K562 (cell line): ENCODE measurements around the gene ANKRD65. TPM values are rescaled to one million over a fixed set of nuclear protein-coding genes. Genes with fewer than 3 reads are reported as not detected.

Source experiments
- ATF3 ChIP-seq, 2 experiments: fragments of 450-650 bp in 1 of 2; sonication (generic) in 1 of 2; formaldehyde crosslinking in 1 of 2; IDR thresholded peaks in 1 of 2; conservative IDR thresholded peaks in 1 of 2; 2 replicates each; pipeline versions ENCODE4 v1.6.1 to v1.8.1; 2016 to 2023; ENCODE audit warnings: mild to moderate bottlenecking in 2 of 2, moderate library complexity in 2 of 2, inconsistent platforms in 1 of 2, missing genetic modification reagents in 1 of 2
- BRF1 ChIP-seq: IDR thresholded peaks from 3 replicates; pipeline ENCODE4 v1.6.1; 2011; ENCODE audit warnings: borderline replicate concordance, mild to moderate bottlenecking; ENCODE audit not compliant: insufficient read length; ENCODE audit errors: extremely low read depth
- CHD1 ChIP-seq: fragments of 200-600 bp; sonication (generic); IDR thresholded peaks from one replicate; pipeline ENCODE4 v1.6.1; 2012; ENCODE audit warnings: mild to moderate bottlenecking, moderate library complexity, low read length, inconsistent platforms
- HDAC3 ChIP-seq: fragments of 450-650 bp; IDR thresholded peaks from 2 replicates; pipeline ENCODE4 v1.6.1; 2018; ENCODE audit warnings: borderline replicate concordance, mild to moderate bottlenecking, moderate library complexity; ENCODE audit not compliant: partially characterized antibody
- HNRNPK ChIP-seq: fragments of 200-400 bp; formaldehyde crosslinking; IDR thresholded peaks from one replicate; pipeline ENCODE4 v1.6.1; 2018; ENCODE audit warnings: mild to moderate bottlenecking, low read depth, low read length; ENCODE audit not compliant: poor library complexity, severe bottlenecking
- HNRNPL ChIP-seq: fragments of 200-400 bp; formaldehyde crosslinking; IDR thresholded peaks from 2 replicates; pipeline ENCODE4 v1.6.1; 2017; ENCODE audit warnings: low read depth, mild to moderate bottlenecking, low read length
- IRF9 ChIP-seq: fragments of 450-650 bp; IDR thresholded peaks from 2 replicates; pipeline ENCODE4 v1.6.1; 2016; ENCODE audit warnings: missing biosample characterization, missing genetic modification characterization
- KLF6 ChIP-seq: fragments of 250-450 bp; sonication (Bioruptor Pico); IDR thresholded peaks from 2 replicates; pipeline ENCODE4 v1.4.0; 2020; ENCODE audit warnings: mild to moderate bottlenecking, moderate library complexity, borderline replicate concordance
- LARP7 ChIP-seq: fragments of 450-650 bp; IDR thresholded peaks from 2 replicates; pipeline ENCODE4 v1.6.1; 2016
- NFIX ChIP-seq: fragments of 250-450 bp; sonication (Bioruptor Pico); IDR thresholded peaks from 2 replicates; pipeline ENCODE4 v1.4.0; 2020; ENCODE audit warnings: low read depth, mild to moderate bottlenecking, moderate library complexity
- PHB2 ChIP-seq: fragments of 450-650 bp; IDR thresholded peaks from 2 replicates; pipeline ENCODE4 v1.6.1; 2017; ENCODE audit warnings: low read depth
- PRDM10 ChIP-seq: fragments of 450-650 bp; IDR thresholded peaks from 2 replicates; pipeline ENCODE4 v1.6.1; 2018; ENCODE audit not compliant: partially characterized antibody
- RBM17 ChIP-seq: fragments of 200-400 bp; formaldehyde crosslinking; IDR thresholded peaks from 2 replicates; pipeline ENCODE4 v1.6.1; 2017; ENCODE audit warnings: low read depth, mild to moderate bottlenecking, low read length, borderline replicate concordance
- RBM39 ChIP-seq: fragments of 200-400 bp; formaldehyde crosslinking; optimal IDR thresholded peaks from 2 replicates; pipeline ENCODE3; 2018; ENCODE audit warnings: low read depth, low read length
- RCOR1 ChIP-seq, 2 experiments: IDR thresholded peaks; 2 replicates each; pipeline ENCODE4 v1.6.1; 2012; ENCODE audit warnings: low read depth in 2 of 2, low read length in 2 of 2, borderline replicate concordance in 1 of 2, improper control_type of control experiment in 1 of 2
- RUNX1 ChIP-seq: sonication (generic); IDR thresholded peaks from 2 replicates; pipeline ENCODE4 v1.6.1; 2016; ENCODE audit warnings: antibody characterized with exemption, low read depth
- SIN3B ChIP-seq: fragments of 450-650 bp; IDR thresholded peaks from 2 replicates; pipeline ENCODE4 v1.6.1; 2017; ENCODE audit warnings: low read depth, mild to moderate bottlenecking, moderate library complexity
- SIRT6 ChIP-seq: IDR thresholded peaks from one replicate; pipeline ENCODE4 v1.6.1; 2012; ENCODE audit warnings: low read depth, mild to moderate bottlenecking, control low read depth, inconsistent platforms, low read length, moderate library complexity
- SUPT5H ChIP-seq: fragments of 450-650 bp; IDR thresholded peaks from 2 replicates; pipeline ENCODE4 v1.6.1; 2016
- TAF1 ChIP-seq: IDR thresholded peaks from 2 replicates; pipeline ENCODE4 v1.6.1; 2011; ENCODE audit warnings: mild to moderate bottlenecking, low read length, moderate library complexity; ENCODE audit not compliant: insufficient read depth, control insufficient read depth, severe bottlenecking; ENCODE audit errors: extremely low read depth
- TCF15 ChIP-seq: fragments of 250-450 bp; sonication (Bioruptor Pico); IDR thresholded peaks from 2 replicates; pipeline ENCODE4 v1.8.0; 2022; ENCODE audit warnings: moderate library complexity, mild to moderate bottlenecking, inconsistent platforms
- XRCC5 ChIP-seq: fragments of 200-400 bp; formaldehyde crosslinking; IDR thresholded peaks from 2 replicates; pipeline ENCODE4 v1.6.1; 2017; ENCODE audit warnings: low read depth, mild to moderate bottlenecking, low read length
- polyA plus RNA-seq, 8 experiments: library from polyadenylated mRNA; depleted of rRNA in 4 of 8; stranded (reverse) in 5 of 8; unstranded in 3 of 8; fragments of >200 nt; fragmentation: Nextera tagmentation in 2 of 8; fragmentation: Illumina TruSeq in 1 of 8; extraction: Ambion mirVana in 2 of 8; extraction: Trizol in 1 of 8; gene quantifications; 2 replicates each; pipeline versions ENCODE4 v1.2.1 to v1.2.3, GENCODE V29; 2011 to 2014; ENCODE audit warnings: inconsistent platforms in 1 of 8, missing spikeins in 1 of 8
- total RNA-seq, 7 experiments: library from RNA; depleted of rRNA in 6 of 7; stranded (reverse); fragments of >200 nt in 6 of 7; fragmentation: Illumina TruSeq in 2 of 7; extraction: Trizol in 2 of 7; gene quantifications; 2 replicates each; pipeline versions ENCODE4 v1.2.1 to v1.2.3, GENCODE V29; 2011 to 2021; ENCODE audit warnings: low replicate concordance in 1 of 7

ANKRD65 gene
- total and polyA plus RNA-seq, 9 of the 15 experiments (the other 6 are each of a cell fraction or from before 2014, with no cell fraction given), result not detected

GRCh38 chr1:1432951-1433803 is 12.1 kb upstream of the ANKRD65 start (continued):
- TF ChIP-seq BRF1, result no peak
- no peak for TF ChIP-seq SIN3B
- no peak for TF ChIP-seq PRDM10
- TF ChIP-seq RUNX1, result no peak
- no peak for TF ChIP-seq XRCC5
- TF ChIP-seq LARP7, result no peak
- no peak for TF ChIP-seq ATF3 (IDR thresholded peaks at IDR 0.05)
- no peak for TF ChIP-seq ATF3 (CRISPR knock-in tag; conservative IDR thresholded peaks at IDR 0.05)
- TF ChIP-seq HNRNPK, result no peak
- no peak for TF ChIP-seq TAF1
- TF ChIP-seq RBM17, result no peak
- no peak for TF ChIP-seq CHD1
- TF ChIP-seq SUPT5H, result no peak
- TF ChIP-seq TCF15, result 0 out of 2 replicates have a peak, but pooled peaks have one; percentile 15
- no peak for TF ChIP-seq RBM39
- no peak for TF ChIP-seq IRF9 (tag)
- no peak for TF ChIP-seq KLF6
- peak; percentile 23 to 68; a peak in 2 of 4 replicates for TF ChIP-seq RCOR1 (IDR thresholded peaks at IDR 0.05; ENCODE audit: borderline replicate concordance in 1 of 2, low read depth in 2 of 2, low read length in 2 of 2)
- TF ChIP-seq HDAC3, result no peak
- TF ChIP-seq HNRNPL, result 0 out of 2 replicates have a peak, but pooled peaks have one; percentile 29
- TF ChIP-seq SIRT6, result no peak
- no peak for TF ChIP-seq PHB2
- TF ChIP-seq NFIX (CRISPR knock-in tag), result no peak
